IMR-90 (cell line): ENCODE measurements around the gene CDK10.

Experiments
- BHLHE40 ChIP-seq: fragments of 150-350 bp; IDR thresholded peaks from 2 replicates; pipeline ENCODE4 v1.6.1; 2016; ENCODE audit warnings: mild to moderate bottlenecking, low read depth, low read length
- CHD1 ChIP-seq: IDR thresholded peaks from 2 replicates; pipeline ENCODE4 v1.6.1; 2012; ENCODE audit warnings: low read depth, low read length, improper control_type of control experiment
- MAFK ChIP-seq: IDR thresholded peaks from 2 replicates; pipeline ENCODE4 v1.6.1; 2012; ENCODE audit warnings: low read depth, low read length, improper control_type of control experiment
- MAZ ChIP-seq: IDR thresholded peaks from 2 replicates; pipeline ENCODE4 v1.6.1; 2012; ENCODE audit warnings: low read depth, mild to moderate bottlenecking, low read length, improper control_type of control experiment, moderate library complexity, borderline replicate concordance
- MXI1 ChIP-seq: IDR thresholded peaks from 2 replicates; pipeline ENCODE4 v1.6.1; 2012; ENCODE audit warnings: low read depth, mild to moderate bottlenecking, low read length, moderate library complexity, borderline replicate concordance
- NFE2L2 ChIP-seq: fragments of 150-350 bp; IDR thresholded peaks from 2 replicates; pipeline ENCODE4 v1.6.1; 2016; ENCODE audit warnings: low read depth, mild to moderate bottlenecking, low read length
- POLR2A ChIP-seq: IDR thresholded peaks from 2 replicates; pipeline ENCODE4 v1.6.1; 2012; ENCODE audit warnings: mild to moderate bottlenecking, low read depth, low read length
- RAD21 ChIP-seq: IDR thresholded peaks from 2 replicates; pipeline ENCODE4 v1.6.1; 2012; ENCODE audit warnings: low read length, improper control_type of control experiment
- RCOR1 ChIP-seq: IDR thresholded peaks from 2 replicates; pipeline ENCODE4 v1.6.1; 2012; ENCODE audit warnings: mild to moderate bottlenecking, low read length, improper control_type of control experiment; ENCODE audit not compliant: insufficient replicate concordance
- TF ChIP-seq, protein P1 (sequence below): conservative IDR thresholded peaks from 2 replicates; pipeline ENCODE4 v1.5.1; 2012; ENCODE audit warnings: mild to moderate bottlenecking, low read depth, low read length, improper control_type of control experiment
- TF ChIP-seq, protein P2 (sequence below): fragments of 150-350 bp; IDR thresholded peaks from 2 replicates; pipeline ENCODE4 v1.6.1; 2017; ENCODE audit warnings: mild to moderate bottlenecking, antibody characterized with exemption, low read length, low read depth

DNA sequence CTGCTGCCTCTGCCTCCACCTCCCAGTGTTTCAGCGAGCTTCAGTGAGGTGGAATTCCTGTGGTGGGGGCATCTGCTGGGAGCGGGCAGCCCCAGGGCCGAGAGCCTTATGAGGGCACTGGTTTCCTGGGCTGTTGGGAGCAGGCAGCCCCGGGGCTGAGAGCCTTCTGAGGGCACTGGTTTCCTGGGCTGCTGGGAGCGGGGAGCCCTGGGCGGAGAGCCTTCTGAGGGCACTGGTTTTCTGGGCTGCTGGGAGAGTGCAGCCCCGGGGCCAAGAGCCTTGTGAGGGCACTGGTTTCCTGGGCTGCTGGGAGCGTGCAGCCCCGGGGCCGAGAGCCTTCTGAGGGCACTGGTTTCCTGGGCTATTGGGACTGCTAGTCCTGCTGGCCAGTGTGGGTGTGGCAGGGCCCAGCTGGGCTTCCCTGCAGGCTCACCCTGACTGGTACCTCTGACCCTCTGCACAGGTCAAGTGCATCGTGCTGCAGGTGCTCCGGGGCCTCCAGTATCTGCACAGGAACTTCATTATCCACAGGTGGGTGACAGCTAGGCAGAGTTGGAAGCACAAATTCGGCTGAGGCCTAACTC, 5.6 kb downstream of the CDK10 start:
- TF ChIP-seq, protein P1, sequence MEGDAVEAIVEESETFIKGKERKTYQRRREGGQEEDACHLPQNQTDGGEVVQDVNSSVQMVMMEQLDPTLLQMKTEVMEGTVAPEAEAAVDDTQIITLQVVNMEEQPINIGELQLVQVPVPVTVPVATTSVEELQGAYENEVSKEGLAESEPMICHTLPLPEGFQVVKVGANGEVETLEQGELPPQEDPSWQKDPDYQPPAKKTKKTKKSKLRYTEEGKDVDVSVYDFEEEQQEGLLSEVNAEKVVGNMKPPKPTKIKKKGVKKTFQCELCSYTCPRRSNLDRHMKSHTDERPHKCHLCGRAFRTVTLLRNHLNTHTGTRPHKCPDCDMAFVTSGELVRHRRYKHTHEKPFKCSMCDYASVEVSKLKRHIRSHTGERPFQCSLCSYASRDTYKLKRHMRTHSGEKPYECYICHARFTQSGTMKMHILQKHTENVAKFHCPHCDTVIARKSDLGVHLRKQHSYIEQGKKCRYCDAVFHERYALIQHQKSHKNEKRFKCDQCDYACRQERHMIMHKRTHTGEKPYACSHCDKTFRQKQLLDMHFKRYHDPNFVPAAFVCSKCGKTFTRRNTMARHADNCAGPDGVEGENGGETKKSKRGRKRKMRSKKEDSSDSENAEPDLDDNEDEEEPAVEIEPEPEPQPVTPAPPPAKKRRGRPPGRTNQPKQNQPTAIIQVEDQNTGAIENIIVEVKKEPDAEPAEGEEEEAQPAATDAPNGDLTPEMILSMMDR = no peak
- no peak for TF ChIP-seq MAZ
- no peak for TF ChIP-seq NFE2L2
- TF ChIP-seq POLR2A = no peak
- TF ChIP-seq RCOR1 = no peak
- no peak for TF ChIP-seq MAFK
- TF ChIP-seq RAD21 = no peak
- TF ChIP-seq CHD1 = no peak
- TF ChIP-seq BHLHE40 = no peak
- no peak for TF ChIP-seq MXI1
- TF ChIP-seq, protein P2, sequence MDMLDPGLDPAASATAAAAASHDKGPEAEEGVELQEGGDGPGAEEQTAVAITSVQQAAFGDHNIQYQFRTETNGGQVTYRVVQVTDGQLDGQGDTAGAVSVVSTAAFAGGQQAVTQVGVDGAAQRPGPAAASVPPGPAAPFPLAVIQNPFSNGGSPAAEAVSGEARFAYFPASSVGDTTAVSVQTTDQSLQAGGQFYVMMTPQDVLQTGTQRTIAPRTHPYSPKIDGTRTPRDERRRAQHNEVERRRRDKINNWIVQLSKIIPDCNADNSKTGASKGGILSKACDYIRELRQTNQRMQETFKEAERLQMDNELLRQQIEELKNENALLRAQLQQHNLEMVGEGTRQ = no peak
